AG04449 (cell line): ENCODE data around the gene GJB5.

ENCODE experiments used
- CTCF ChIA-PET: fragments of 350-600 bp; formaldehyde crosslinking; extraction: SDS; loops from one replicate; lab custom pipeline; 2021; ENCODE audit warnings: antibody characterized with exemption; lab: Yijun Ruan, JAX
- POLR2A ChIA-PET: fragments of 400-600, 350-600 bp; formaldehyde crosslinking; extraction: SDS; loops from one replicate; lab custom pipeline; 2020; ENCODE audit warnings: antibody characterized with exemption, inconsistent platforms; lab: Yijun Ruan, JAX
- DNase-seq: peaks from one replicate; pipeline ENCODE4 v3.0.0-alpha.2; 2010; ENCODE audit warnings: low read depth, low spot score
- H3K4me3 ChIP-seq: 2 replicates; pipeline ENCODE4 v1.5.1; 2011; ENCODE audit warnings: low read depth, mild to moderate bottlenecking, control low read depth, low read length
- TF ChIP-seq, protein P1 (sequence below): IDR thresholded peaks from one replicate; pipeline ENCODE4 v1.5.1; 2011; ENCODE audit warnings: mild to moderate bottlenecking, moderate library complexity, low read length, control low read depth, inconsistent platforms; ENCODE audit not compliant: insufficient read depth; ENCODE audit errors: missing control alignments

Gene GJB5

GRCh38 chr1:34758751-34759150, 3.9 kb downstream of the GJB5 start:
- DNase-seq = no peak
- H3K4me3 ChIP-seq = no peak overlapping the region
- TF ChIP-seq, protein P1, sequence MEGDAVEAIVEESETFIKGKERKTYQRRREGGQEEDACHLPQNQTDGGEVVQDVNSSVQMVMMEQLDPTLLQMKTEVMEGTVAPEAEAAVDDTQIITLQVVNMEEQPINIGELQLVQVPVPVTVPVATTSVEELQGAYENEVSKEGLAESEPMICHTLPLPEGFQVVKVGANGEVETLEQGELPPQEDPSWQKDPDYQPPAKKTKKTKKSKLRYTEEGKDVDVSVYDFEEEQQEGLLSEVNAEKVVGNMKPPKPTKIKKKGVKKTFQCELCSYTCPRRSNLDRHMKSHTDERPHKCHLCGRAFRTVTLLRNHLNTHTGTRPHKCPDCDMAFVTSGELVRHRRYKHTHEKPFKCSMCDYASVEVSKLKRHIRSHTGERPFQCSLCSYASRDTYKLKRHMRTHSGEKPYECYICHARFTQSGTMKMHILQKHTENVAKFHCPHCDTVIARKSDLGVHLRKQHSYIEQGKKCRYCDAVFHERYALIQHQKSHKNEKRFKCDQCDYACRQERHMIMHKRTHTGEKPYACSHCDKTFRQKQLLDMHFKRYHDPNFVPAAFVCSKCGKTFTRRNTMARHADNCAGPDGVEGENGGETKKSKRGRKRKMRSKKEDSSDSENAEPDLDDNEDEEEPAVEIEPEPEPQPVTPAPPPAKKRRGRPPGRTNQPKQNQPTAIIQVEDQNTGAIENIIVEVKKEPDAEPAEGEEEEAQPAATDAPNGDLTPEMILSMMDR = no peak
- ChIA-PET POLR2A (no interaction called here), CTCF (interaction anchor here (2.9 kb wide), 1 partner anchor 16 kb away, joined by 13 read pairs; no protein-coding TSS in a partner anchor)

DNA sequence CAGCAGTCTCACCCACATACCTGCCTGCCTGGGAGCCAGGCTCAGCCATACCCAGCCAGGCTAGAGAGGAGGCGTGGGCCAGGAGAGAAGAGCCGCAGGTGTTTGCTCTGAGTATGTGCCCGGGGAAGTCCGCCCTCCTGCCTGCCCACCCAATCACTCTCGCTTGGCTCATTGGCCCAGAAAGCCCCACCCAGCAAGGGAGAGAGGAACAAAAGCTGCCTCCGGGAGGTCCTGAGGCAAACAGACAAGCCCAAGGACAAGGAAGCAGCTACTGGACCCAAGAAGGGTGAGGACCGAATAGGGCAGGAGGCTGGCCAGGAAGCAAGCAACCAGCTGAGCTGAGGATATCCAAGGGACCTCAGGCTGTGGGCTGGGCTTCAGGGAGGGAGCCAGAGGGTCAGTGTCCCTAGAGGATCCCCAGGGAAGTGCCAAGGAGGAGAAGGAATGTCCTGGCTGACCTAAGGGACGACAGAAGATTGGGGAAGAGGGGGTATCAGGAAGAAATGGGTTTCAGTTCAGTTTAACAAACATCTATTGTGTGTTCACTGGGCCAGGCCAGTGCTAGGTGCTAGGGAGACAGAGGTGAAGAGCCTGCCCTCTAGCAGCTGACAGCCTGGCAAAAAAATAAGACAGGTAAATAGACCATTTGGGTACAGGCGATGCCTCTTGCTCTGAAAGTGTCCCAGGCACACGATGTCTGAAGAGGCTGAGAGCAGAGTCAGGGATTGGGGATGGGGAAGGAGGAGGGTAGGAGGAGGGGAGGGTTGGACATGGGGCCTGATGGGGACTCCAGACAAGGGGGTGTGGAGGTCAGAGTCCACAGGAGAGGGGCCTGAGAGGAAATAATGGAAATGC, 4.9 kb downstream of the GJB5 start, which contains the start of gene GJB4:
TSS of gene GJB4 (plus strand) at position 238 of the 855 bp plus-strand sequence. CDS start 1,515 bp downstream, outside the sequence.
- POLR2A ChIA-PET = no interaction called here
- DNase-seq = no peak
- CTCF ChIA-PET = interaction anchor here (2.9 kb wide), 1 partner anchor 17 kb away, joined by 13 read pairs; no protein-coding TSS in a partner anchor
- TF ChIP-seq, protein P1 = no peak
- no peak within 1 kb of the TSS for H3K4me3 ChIP-seq

DNA sequence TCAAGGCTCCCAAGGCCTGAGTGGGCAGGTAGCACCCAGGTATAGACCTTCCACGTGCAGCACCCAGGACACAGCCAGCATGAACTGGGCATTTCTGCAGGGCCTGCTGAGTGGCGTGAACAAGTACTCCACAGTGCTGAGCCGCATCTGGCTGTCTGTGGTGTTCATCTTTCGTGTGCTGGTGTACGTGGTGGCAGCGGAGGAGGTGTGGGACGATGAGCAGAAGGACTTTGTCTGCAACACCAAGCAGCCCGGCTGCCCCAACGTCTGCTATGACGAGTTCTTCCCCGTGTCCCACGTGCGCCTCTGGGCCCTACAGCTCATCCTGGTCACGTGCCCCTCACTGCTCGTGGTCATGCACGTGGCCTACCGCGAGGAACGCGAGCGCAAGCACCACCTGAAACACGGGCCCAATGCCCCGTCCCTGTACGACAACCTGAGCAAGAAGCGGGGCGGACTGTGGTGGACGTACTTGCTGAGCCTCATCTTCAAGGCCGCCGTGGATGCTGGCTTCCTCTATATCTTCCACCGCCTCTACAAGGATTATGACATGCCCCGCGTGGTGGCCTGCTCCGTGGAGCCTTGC, 6.4 kb downstream of the GJB5 start:
- CTCF ChIA-PET = no interaction called here
- no peak for DNase-seq
- TF ChIP-seq, protein P1 = no peak
- no peak overlapping the region for H3K4me3 ChIP-seq
- POLR2A ChIA-PET = no interaction called here

DNA sequence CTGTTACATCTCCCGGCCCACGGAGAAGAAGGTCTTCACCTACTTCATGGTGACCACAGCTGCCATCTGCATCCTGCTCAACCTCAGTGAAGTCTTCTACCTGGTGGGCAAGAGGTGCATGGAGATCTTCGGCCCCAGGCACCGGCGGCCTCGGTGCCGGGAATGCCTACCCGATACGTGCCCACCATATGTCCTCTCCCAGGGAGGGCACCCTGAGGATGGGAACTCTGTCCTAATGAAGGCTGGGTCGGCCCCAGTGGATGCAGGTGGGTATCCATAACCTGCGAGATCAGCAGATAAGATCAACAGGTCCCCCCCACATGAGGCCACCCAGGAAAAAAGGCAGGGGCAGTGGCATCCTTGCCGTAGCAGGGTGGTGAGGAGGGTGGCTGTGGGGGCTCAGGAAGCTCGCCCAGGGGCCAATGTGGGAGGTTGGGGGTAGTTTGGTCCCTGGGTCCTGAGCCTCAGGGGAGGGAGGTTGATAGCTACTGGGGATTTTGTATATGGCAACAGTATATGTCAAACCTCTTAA, 7.0 kb downstream of the GJB5 start:
- TF ChIP-seq, protein P1 = no peak
- POLR2A ChIA-PET = no interaction called here
- H3K4me3 ChIP-seq = no peak overlapping the region
- DNase-seq = no peak
- CTCF ChIA-PET = interaction anchor here (0.9 kb wide), 1 partner anchor 20 kb away, joined by 3 read pairs; no protein-coding TSS in a partner anchor

GRCh38 chr1:34762474-34763141, 7.8 kb downstream of the GJB5 start:
- TF ChIP-seq, protein P1 = no peak
- no peak for DNase-seq
- POLR2A ChIA-PET = no interaction called here
- no peak overlapping the region for H3K4me3 ChIP-seq
- CTCF ChIA-PET = interaction anchor here (0.9 to 1.2 kb wide), 2 partner anchors 18 to 20 kb away, joined by 3 read pairs; no protein-coding TSS in a partner anchor
